Measurements from ENCODE around the gene POU6F1.
"Not testable (repeated sequence)": the region's sequence is repeated elsewhere in the genome, so short reads cannot be mapped to it uniquely, and the experiment has no call there.

Gene POU6F1

GRCh38 chr12:51217968-51218606 is at the start of gene POU6F1:
TSS of gene POU6F1 (minus strand) at chr12:51218062. CDS start at chr12:51206836, 11,226 bp downstream.
- H3K9me3 ChIP-seq (ENCODE audit: control insufficient read depth in 1 of 2, low read length in 2 of 2) = no peaks in the 10 kb centered on the region
- no peaks in the 10 kb centered on the region for H3K27me3 ChIP-seq (ENCODE audit: low read depth, low read length)
- H3K27ac ChIP-seq (ENCODE audit: low read length) = peak within 1 kb of the TSS; percentile 88
- H3K4me3 ChIP-seq (ENCODE audit: low read depth in 1 of 2, low read length in 2 of 2) = peak within 1 kb of the TSS; percentile 77 to 80
- H3K4me1 ChIP-seq (ENCODE audit: control insufficient read depth in 1 of 2, insufficient read depth in 2 of 2, low read length in 2 of 2) = peaks cover 9 to 20% of the 10 kb centered on the region in 2 donors
- H3K36me3 ChIP-seq (ENCODE audit: control insufficient read depth in 1 of 2, insufficient read depth in 2 of 2, low read length in 2 of 2) = no peaks in the 10 kb centered on the region

DNA sequence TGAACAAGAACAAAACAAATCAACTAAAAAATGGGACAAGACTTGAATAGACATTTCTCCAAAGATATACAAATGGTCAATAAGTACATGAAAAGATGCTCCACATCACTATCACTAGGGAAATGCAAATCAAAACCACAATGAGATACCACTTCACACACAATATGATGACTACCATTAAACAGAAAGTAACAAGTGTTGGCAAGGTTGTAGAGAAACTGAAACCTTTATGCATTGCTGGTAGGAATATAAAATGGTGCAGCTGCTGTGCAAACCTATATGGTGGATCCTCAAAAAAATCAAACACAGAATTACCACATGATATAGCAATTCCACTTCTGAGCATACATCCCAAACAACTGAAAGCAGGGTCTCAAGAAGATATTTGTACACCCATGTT is 47.2 kb upstream of the POU6F1 start:
- Histone ChIP-seq H3K27me3 (ENCODE audit: low read depth, low read length) (no peaks in the 10 kb centered on the region), H3K4me1 (ENCODE audit: control insufficient read depth in 1 of 2, insufficient read depth in 2 of 2, low read length in 2 of 2) (no peaks in the 10 kb centered on the region), H3K4me3 (ENCODE audit: low read depth in 1 of 2, low read length in 2 of 2) (no peak overlapping the region), H3K36me3 (ENCODE audit: control insufficient read depth in 1 of 2, insufficient read depth in 2 of 2, low read length in 2 of 2) (no peaks in the 10 kb centered on the region), H3K9me3 (ENCODE audit: control insufficient read depth in 1 of 2, low read length in 2 of 2) (no peaks in the 10 kb centered on the region), H3K27ac (ENCODE audit: low read length) (no peak overlapping the region)

DNA sequence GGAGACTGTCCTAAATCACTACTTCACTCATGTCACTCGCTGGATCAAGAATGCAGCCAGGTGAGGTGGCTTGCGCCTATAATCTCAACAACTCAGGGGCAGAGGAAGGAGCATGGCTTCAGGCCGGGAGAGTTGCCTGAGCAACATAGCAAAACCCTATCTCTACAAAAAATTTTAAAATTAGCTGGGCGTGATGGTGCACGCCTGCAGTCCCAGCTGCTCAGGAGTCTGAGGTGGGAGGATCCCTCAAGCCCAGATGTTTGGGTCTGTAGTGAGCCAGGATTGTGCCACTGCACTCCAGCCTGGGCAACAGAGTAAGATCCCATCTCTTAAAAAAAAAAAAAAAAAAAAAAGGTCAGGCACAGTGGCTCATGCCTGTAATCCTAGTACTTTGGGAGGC is 46.4 kb upstream of the POU6F1 start:
- H3K4me3 ChIP-seq (ENCODE audit: low read depth in 1 of 2, low read length in 2 of 2) = no peak overlapping the region
- no peaks in the 10 kb centered on the region for H3K36me3 ChIP-seq (ENCODE audit: control insufficient read depth in 1 of 2, insufficient read depth in 2 of 2, low read length in 2 of 2)
- no peak overlapping the region for H3K27ac ChIP-seq (ENCODE audit: low read length)
- H3K9me3 ChIP-seq (ENCODE audit: control insufficient read depth in 1 of 2, low read length in 2 of 2) = no peaks in the 10 kb centered on the region
- no peaks in the 10 kb centered on the region for H3K27me3 ChIP-seq (ENCODE audit: low read depth, low read length)
- H3K4me1 ChIP-seq (ENCODE audit: control insufficient read depth in 1 of 2, insufficient read depth in 2 of 2, low read length in 2 of 2) = no peaks in the 10 kb centered on the region

DNA sequence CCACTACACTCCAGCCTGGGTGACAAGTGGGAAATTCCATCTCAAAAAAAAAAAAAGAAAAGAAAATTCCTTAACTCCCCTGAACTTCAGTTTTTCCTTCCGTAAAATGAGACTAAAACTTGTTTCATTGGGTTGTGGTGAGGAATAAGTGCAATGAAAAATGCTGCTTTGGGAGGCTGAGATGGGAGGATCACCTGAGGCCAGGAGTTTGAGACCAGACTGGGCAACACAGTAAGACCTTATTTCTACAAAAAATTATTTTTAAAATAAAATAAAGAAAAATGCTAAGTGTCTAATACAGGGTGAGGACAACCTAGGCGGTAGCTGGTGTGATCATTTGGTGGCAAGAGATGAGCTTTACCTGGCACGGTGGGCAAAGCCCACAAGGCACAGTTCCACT is 45.5 kb upstream of the POU6F1 start:
- Histone ChIP-seq H3K27me3 (ENCODE audit: low read depth, low read length) (no peaks in the 10 kb centered on the region), H3K9me3 (ENCODE audit: control insufficient read depth in 1 of 2, low read length in 2 of 2) (no peaks in the 10 kb centered on the region), H3K4me3 (ENCODE audit: low read depth in 1 of 2, low read length in 2 of 2) (no peak overlapping the region), H3K27ac (ENCODE audit: low read length) (no peak overlapping the region), H3K36me3 (ENCODE audit: control insufficient read depth in 1 of 2, insufficient read depth in 2 of 2, low read length in 2 of 2) (no peaks in the 10 kb centered on the region), H3K4me1 (ENCODE audit: control insufficient read depth in 1 of 2, insufficient read depth in 2 of 2, low read length in 2 of 2) (no peaks in the 10 kb centered on the region)

GRCh38 chr12:51262758-51263177 is 44.9 kb upstream of the POU6F1 start:
- Histone ChIP-seq H3K36me3 (ENCODE audit: control insufficient read depth in 1 of 2, insufficient read depth in 2 of 2, low read length in 2 of 2) (no peaks in the 10 kb centered on the region), H3K27ac (ENCODE audit: low read length) (no peak overlapping the region), H3K4me1 (ENCODE audit: control insufficient read depth in 1 of 2, insufficient read depth in 2 of 2, low read length in 2 of 2) (no peaks in the 10 kb centered on the region), H3K9me3 (ENCODE audit: control insufficient read depth in 1 of 2, low read length in 2 of 2) (no peaks in the 10 kb centered on the region), H3K27me3 (ENCODE audit: low read depth, low read length) (no peaks in the 10 kb centered on the region), H3K4me3 (ENCODE audit: low read depth in 1 of 2, low read length in 2 of 2) (no peak overlapping the region)

GRCh38 chr12:51259600-51259999 is 41.7 kb upstream of the POU6F1 start:
- not testable (repeated sequence) for H3K4me1 ChIP-seq (ENCODE audit: control insufficient read depth in 1 of 2, insufficient read depth in 2 of 2, low read length in 2 of 2); H3K27ac ChIP-seq (ENCODE audit: low read length); H3K36me3 ChIP-seq (ENCODE audit: control insufficient read depth in 1 of 2, insufficient read depth in 2 of 2, low read length in 2 of 2); H3K27me3 ChIP-seq (ENCODE audit: low read depth, low read length); H3K9me3 ChIP-seq (ENCODE audit: control insufficient read depth in 1 of 2, low read length in 2 of 2); H3K4me3 ChIP-seq (ENCODE audit: low read depth in 1 of 2, low read length in 2 of 2)

DNA sequence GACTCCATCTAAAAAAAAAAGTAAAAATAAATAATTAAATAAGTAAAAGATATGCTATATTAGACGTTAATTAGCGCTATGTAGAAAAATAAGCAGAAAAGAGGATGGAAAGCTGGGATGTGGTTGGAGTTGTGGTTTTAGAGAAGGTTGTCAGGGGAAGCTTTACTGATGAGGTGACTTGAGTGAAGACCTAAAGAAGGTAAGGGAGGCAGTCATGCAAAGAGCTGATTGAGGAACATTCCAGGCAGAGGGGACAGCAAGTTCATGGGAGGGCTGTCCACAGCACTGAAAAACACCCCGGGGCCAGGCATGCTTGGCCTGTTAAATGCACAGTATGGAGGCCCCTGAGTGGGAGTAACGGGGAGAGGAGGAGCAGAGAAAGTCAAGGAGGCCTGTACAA is 36.7 kb upstream of the POU6F1 start:
- no peak overlapping the region for H3K27ac ChIP-seq (ENCODE audit: low read length)
- H3K9me3 ChIP-seq (ENCODE audit: control insufficient read depth in 1 of 2, low read length in 2 of 2) = no peaks in the 10 kb centered on the region
- H3K4me1 ChIP-seq (ENCODE audit: control insufficient read depth in 1 of 2, insufficient read depth in 2 of 2, low read length in 2 of 2) = no peaks in the 10 kb centered on the region
- H3K36me3 ChIP-seq (ENCODE audit: control insufficient read depth in 1 of 2, insufficient read depth in 2 of 2, low read length in 2 of 2) = no peaks in the 10 kb centered on the region
- no peaks in the 10 kb centered on the region for H3K27me3 ChIP-seq (ENCODE audit: low read depth, low read length)
- H3K4me3 ChIP-seq (ENCODE audit: low read depth in 1 of 2, low read length in 2 of 2) = no peak overlapping the region

- Histone ChIP-seq H3K9me3 (ENCODE audit: control insufficient read depth in 1 of 2, low read length in 2 of 2) (no peaks in the 10 kb centered on the region), H3K36me3 (ENCODE audit: control insufficient read depth in 1 of 2, insufficient read depth in 2 of 2, low read length in 2 of 2) (no peaks in the 10 kb centered on the region), H3K27ac (ENCODE audit: low read length) (no peak overlapping the region), H3K27me3 (ENCODE audit: low read depth, low read length) (no peaks in the 10 kb centered on the region), H3K4me3 (ENCODE audit: low read depth in 1 of 2, low read length in 2 of 2) (no peak overlapping the region), H3K4me1 (ENCODE audit: control insufficient read depth in 1 of 2, insufficient read depth in 2 of 2, low read length in 2 of 2) (no peaks in the 10 kb centered on the region)
Observed at GRCh38 chr12:51253276-51253675, 35.4 kb upstream of the POU6F1 start.

DNA sequence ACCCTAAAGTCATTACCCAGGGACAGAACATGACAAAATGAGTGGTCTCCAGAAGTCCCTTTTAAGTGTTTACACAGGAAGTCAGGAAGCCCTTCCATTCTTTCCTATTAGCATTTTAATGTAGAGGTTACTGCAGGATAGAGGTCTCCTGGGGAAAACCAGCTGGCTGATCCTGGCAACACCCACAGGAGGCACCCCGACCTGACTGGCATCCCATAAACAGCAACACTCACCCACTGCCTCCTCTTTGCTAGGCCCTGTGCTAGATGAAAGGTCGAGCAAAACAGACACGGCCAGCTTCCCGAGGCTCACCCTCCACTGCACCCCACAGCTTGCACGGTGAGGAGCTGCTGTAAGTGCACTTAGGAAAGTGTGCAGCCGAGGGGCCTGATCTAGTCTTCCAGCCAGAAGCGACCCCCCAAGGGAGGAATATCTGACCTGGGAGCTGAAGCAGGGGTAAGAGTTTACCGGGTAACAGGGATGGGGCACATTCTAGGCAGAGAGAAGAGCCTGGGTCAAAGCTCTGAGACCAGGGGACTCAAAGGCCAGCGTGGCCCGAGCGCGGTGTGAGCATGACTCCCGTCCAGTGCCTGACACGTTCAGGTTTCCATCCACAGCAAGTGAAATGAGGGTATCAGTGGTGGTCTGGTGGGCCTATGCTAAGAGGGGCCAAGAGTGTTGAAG is 29.8 kb upstream of the POU6F1 start:
- H3K27me3 ChIP-seq (ENCODE audit: low read depth, low read length) = no peaks in the 10 kb centered on the region
- peaks cover 12 to 13% of the 10 kb centered on the region in 2 donors for H3K36me3 ChIP-seq (ENCODE audit: control insufficient read depth in 1 of 2, insufficient read depth in 2 of 2, low read length in 2 of 2)
- H3K4me1 ChIP-seq (ENCODE audit: control insufficient read depth in 1 of 2, insufficient read depth in 2 of 2, low read length in 2 of 2) = no peaks in the 10 kb centered on the region
- H3K9me3 ChIP-seq (ENCODE audit: control insufficient read depth in 1 of 2, low read length in 2 of 2) = no peaks in the 10 kb centered on the region
- no peak overlapping the region for H3K27ac ChIP-seq (ENCODE audit: low read length)
- no peak overlapping the region for H3K4me3 ChIP-seq (ENCODE audit: low read depth in 1 of 2, low read length in 2 of 2)

DNA sequence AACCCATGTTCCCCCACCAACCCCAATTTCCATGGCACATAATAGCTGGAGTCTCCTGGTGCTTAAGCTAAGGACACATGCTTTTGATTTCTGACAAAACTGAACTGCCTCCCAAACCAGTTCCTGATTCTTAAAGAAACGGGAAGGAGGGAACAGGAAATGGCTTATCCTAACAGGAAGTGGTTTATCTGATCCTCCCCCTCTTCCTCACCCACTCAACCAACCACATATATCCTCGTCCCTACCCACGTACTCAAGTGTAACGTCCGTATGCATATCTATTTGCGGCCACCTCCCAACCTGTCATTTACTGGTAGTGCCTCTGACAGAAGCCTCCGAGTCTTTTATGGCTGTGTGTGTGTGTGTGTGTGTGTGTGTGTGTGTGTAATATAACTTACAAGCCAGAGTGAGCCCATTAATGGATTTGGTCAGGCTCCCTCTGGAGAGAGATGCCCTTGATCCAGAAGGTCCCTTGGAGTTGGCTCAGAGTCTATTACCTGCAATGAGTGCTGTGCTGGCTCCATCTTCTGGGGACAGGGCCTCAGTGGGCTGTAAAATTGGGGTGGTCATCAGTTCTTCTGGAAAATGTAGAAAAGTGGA is 28.5 kb upstream of the POU6F1 start:
- H3K36me3 ChIP-seq (ENCODE audit: control insufficient read depth in 1 of 2, insufficient read depth in 2 of 2, low read length in 2 of 2) = peaks cover 22 to 25% of the 10 kb centered on the region in 2 donors
- no peaks in the 10 kb centered on the region for H3K27me3 ChIP-seq (ENCODE audit: low read depth, low read length)
- peaks cover 0 to 7% of the 10 kb centered on the region in 2 donors for H3K4me1 ChIP-seq (ENCODE audit: control insufficient read depth in 1 of 2, insufficient read depth in 2 of 2, low read length in 2 of 2)
- H3K4me3 ChIP-seq (ENCODE audit: low read depth in 1 of 2, low read length in 2 of 2) = no peak overlapping the region
- no peaks in the 10 kb centered on the region for H3K9me3 ChIP-seq (ENCODE audit: control insufficient read depth in 1 of 2, low read length in 2 of 2)
- no peak overlapping the region for H3K27ac ChIP-seq (ENCODE audit: low read length)

DNA sequence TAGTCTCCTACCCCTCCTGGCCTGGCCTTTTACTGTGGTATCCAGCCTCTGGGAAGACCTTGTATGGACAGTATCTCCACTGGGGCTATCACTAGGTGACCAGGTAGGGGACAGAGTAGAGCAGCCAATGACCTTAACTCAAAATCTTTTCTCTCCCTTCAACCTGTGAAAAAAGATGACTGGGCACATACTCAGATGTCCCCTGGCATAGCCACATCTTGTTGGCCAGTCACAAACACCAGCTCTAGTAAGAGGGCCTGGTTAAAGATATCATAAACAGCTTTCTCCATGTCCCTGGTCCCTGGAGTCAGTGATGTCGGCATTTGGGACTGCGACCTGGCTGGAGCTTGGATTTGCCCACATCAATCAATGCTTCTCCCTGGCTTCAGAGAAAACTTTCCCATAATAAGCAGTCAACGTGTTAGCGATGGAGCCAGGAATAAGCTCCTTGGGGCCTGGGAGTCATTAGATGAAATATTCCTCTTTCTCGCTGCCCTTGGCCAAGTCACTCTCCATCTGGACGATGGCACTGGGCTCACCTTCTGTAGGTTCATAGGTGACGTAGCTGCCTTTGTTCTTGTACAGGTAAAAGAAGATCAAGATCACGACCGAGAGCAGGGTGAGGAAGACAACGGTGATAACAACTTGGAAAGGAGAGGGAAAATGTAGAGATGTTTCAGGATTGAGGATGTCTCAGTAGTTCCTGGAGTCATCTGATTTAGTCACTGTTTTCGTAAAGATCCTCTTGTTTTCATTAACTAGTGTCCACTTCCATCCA is 27.8 kb upstream of the POU6F1 start:
- Histone ChIP-seq H3K4me3 (ENCODE audit: low read depth in 1 of 2, low read length in 2 of 2) (no peak overlapping the region), H3K27ac (ENCODE audit: low read length) (no peak overlapping the region), H3K4me1 (ENCODE audit: control insufficient read depth in 1 of 2, insufficient read depth in 2 of 2, low read length in 2 of 2) (peaks cover 0 to 14% of the 10 kb centered on the region in 2 donors), H3K36me3 (ENCODE audit: control insufficient read depth in 1 of 2, insufficient read depth in 2 of 2, low read length in 2 of 2) (peaks cover 28 to 32% of the 10 kb centered on the region in 2 donors), H3K27me3 (ENCODE audit: low read depth, low read length) (no peaks in the 10 kb centered on the region), H3K9me3 (ENCODE audit: control insufficient read depth in 1 of 2, low read length in 2 of 2) (no peaks in the 10 kb centered on the region)

Measured in muscle layer of duodenum (tissue), 2 donors.